Large intestine (tissue), 3 donors: Measurements from ENCODE around the gene PLEKHA6. TPM values are rescaled to one million over a fixed set of nuclear protein-coding genes. Genes with fewer than 3 reads are reported as not detected.

ENCODE experiments used
- DNase-seq, 2 donors: peaks; one replicate each; pipeline versions ENCODE4 v3.0.0 to v3.0.0-alpha.2; 2013
- H3K27ac ChIP-seq: one replicate; pipeline ENCODE4 v1.5.1; 2013; ENCODE audit warnings: low read length
- H3K27me3 ChIP-seq: 2 replicates; pipeline ENCODE4 v1.6.1; 2013; ENCODE audit warnings: low read length; ENCODE audit not compliant: control insufficient read depth, insufficient read depth
- H3K36me3 ChIP-seq: 2 replicates; pipeline ENCODE4 v1.6.1; 2013; ENCODE audit warnings: low read length; ENCODE audit not compliant: control insufficient read depth, insufficient read depth
- H3K4me1 ChIP-seq: one replicate; pipeline ENCODE4 v1.6.1; 2013; ENCODE audit warnings: low read length; ENCODE audit not compliant: control insufficient read depth, insufficient read depth
- H3K4me3 ChIP-seq: one replicate; pipeline ENCODE4 v1.5.1; 2013; ENCODE audit warnings: low read length
- H3K9me3 ChIP-seq: one replicate; pipeline ENCODE4 v1.6.1; 2013; ENCODE audit warnings: mild to moderate bottlenecking, low read depth, low read length, moderate library complexity; ENCODE audit not compliant: control insufficient read depth
- WGBS: methylation state at CpG from one replicate; pipeline ENCODE4 v1.1.5; 2013; ENCODE audit warnings: low lambda C conversion rate; ENCODE audit not compliant: insufficient coverage; 5-methylcytosine and 5-hydroxymethylcytosine counted together
- polyA plus RNA-seq: library from polyadenylated mRNA; unstranded; fragments of 120-200 nt; gene quantifications from one replicate; pipeline ENCODE4 v1.2.1, GENCODE V29; 2013

The PLEKHA6 gene
- polyA plus RNA-seq, 1 donor: 59.3 TPM

- Histone ChIP-seq H3K9me3 (no peaks in the 10 kb centered on the region), H3K36me3 (peaks cover 38% of the 10 kb centered on the region), H3K4me1 (peaks cover 54% of the 10 kb centered on the region), H3K27ac (peak overlapping the region; percentile 37), H3K27me3 (no peaks in the 10 kb centered on the region), H3K4me3 (no peak overlapping the region)
- WGBS: 80% methylated on average over 1 of the region's 14 CpGs
- no peak for DNase-seq
These were observed 82.0 kb downstream of the PLEKHA6 start for GRCh38 chr1:204277563-204278219.

- Histone ChIP-seq H3K4me3 (no peak overlapping the region), H3K27me3 (no peaks in the 10 kb centered on the region), H3K9me3 (no peaks in the 10 kb centered on the region), H3K27ac (no peak overlapping the region), H3K36me3 (peaks cover 45% of the 10 kb centered on the region), H3K4me1 (peaks cover 46% of the 10 kb centered on the region)
- DNase-seq: no peak
- WGBS: no CpG with 5 or more reads among the region's 9 CpGs
These were observed 83.9 kb downstream of the PLEKHA6 start for GRCh38 chr1:204275695-204276370.

- DNase-seq: no peak
- Histone ChIP-seq H3K9me3 (no peaks in the 10 kb centered on the region), H3K27me3 (no peaks in the 10 kb centered on the region), H3K36me3 (peaks cover 59% of the 10 kb centered on the region), H3K4me1 (peaks cover 32% of the 10 kb centered on the region), H3K27ac (no peak overlapping the region), H3K4me3 (no peak overlapping the region)
- WGBS: 67% methylated on average over 1 of the region's 2 CpGs
These were observed 85.3 kb downstream of the PLEKHA6 start for GRCh38 chr1:204274446-204274845.

- H3K4me1 ChIP-seq: peaks cover 30% of the 10 kb centered on the region
- H3K9me3 ChIP-seq: no peaks in the 10 kb centered on the region
- H3K27ac ChIP-seq: no peak overlapping the region
- no peak for DNase-seq
- no peaks in the 10 kb centered on the region for H3K27me3 ChIP-seq
- peaks cover 71% of the 10 kb centered on the region for H3K36me3 ChIP-seq
- WGBS: no CpG with 5 or more reads among the region's 1 CpG
- no peak overlapping the region for H3K4me3 ChIP-seq
These were observed 87.2 kb downstream of the PLEKHA6 start for GRCh38 chr1:204272505-204272904.

GRCh38 chr1:204271970-204272369 is 87.8 kb downstream of the PLEKHA6 start:
- no peak overlapping the region for H3K27ac ChIP-seq
- H3K4me1 ChIP-seq: peaks cover 33% of the 10 kb centered on the region
- peaks cover 71% of the 10 kb centered on the region for H3K36me3 ChIP-seq
- H3K4me3 ChIP-seq: no peak overlapping the region
- 100% methylated on average over 1 of the region's 6 CpGs for WGBS
- no peak for DNase-seq
- no peaks in the 10 kb centered on the region for H3K27me3 ChIP-seq
- H3K9me3 ChIP-seq: no peaks in the 10 kb centered on the region

GRCh38 chr1:204268101-204268500 is 91.6 kb downstream of the PLEKHA6 start:
- no peak for DNase-seq
- Histone ChIP-seq H3K4me1 (peaks cover 34% of the 10 kb centered on the region), H3K36me3 (peaks cover 79% of the 10 kb centered on the region), H3K4me3 (no peak overlapping the region), H3K9me3 (no peaks in the 10 kb centered on the region), H3K27ac (peak overlapping the region; percentile 37), H3K27me3 (no peaks in the 10 kb centered on the region)
- WGBS: no CpG with 5 or more reads among the region's 9 CpGs

- no peaks in the 10 kb centered on the region for H3K9me3 ChIP-seq
- no peak for DNase-seq
- H3K4me1 ChIP-seq: peaks cover 34% of the 10 kb centered on the region
- H3K27me3 ChIP-seq: no peaks in the 10 kb centered on the region
- no peak overlapping the region for H3K4me3 ChIP-seq
- WGBS: no CpG with 5 or more reads among the region's 9 CpGs
- peaks cover 79% of the 10 kb centered on the region for H3K36me3 ChIP-seq
- peak overlapping the region; percentile 80 for H3K27ac ChIP-seq
These were observed 92.5 kb downstream of the PLEKHA6 start for GRCh38 chr1:204267191-204267601.

GRCh38 chr1:204266504-204267034 is 93.2 kb downstream of the PLEKHA6 start:
- peak; percentile 87 to 93 for DNase-seq
- H3K9me3 ChIP-seq: no peaks in the 10 kb centered on the region
- H3K4me3 ChIP-seq: no peak overlapping the region
- no CpG with 5 or more reads among the region's 5 CpGs for WGBS
- H3K27ac ChIP-seq: peak overlapping the region; percentile 80
- H3K27me3 ChIP-seq: no peaks in the 10 kb centered on the region
- H3K36me3 ChIP-seq: peaks cover 82% of the 10 kb centered on the region
- H3K4me1 ChIP-seq: peaks cover 34% of the 10 kb centered on the region

- no peak for DNase-seq
- H3K4me3 ChIP-seq: no peak overlapping the region
- peak overlapping the region; percentile 80 for H3K27ac ChIP-seq
- peaks cover 34% of the 10 kb centered on the region for H3K4me1 ChIP-seq
- H3K9me3 ChIP-seq: no peaks in the 10 kb centered on the region
- no peaks in the 10 kb centered on the region for H3K27me3 ChIP-seq
- H3K36me3 ChIP-seq: peaks cover 86% of the 10 kb centered on the region
- WGBS: no CpG with 5 or more reads among the region's 2 CpGs
These were observed 94.1 kb downstream of the PLEKHA6 start for GRCh38 chr1:204265665-204266064.

- no peak overlapping the region for H3K27ac ChIP-seq
- peaks cover 34% of the 10 kb centered on the region for H3K4me1 ChIP-seq
- no peak for DNase-seq
- no peaks in the 10 kb centered on the region for H3K9me3 ChIP-seq
- H3K36me3 ChIP-seq: peaks cover 86% of the 10 kb centered on the region
- H3K4me3 ChIP-seq: no peak overlapping the region
- no peaks in the 10 kb centered on the region for H3K27me3 ChIP-seq
- no CpG with 5 or more reads among the region's 8 CpGs for WGBS
These were observed 94.9 kb downstream of the PLEKHA6 start for GRCh38 chr1:204264805-204265204.
